K562 (cell line): ENCODE results near the gene ELOVL4. TPM values are rescaled to one million over a fixed set of nuclear protein-coding genes. Genes with fewer than 3 reads are reported as not detected.

Experiments used
- ATAC-seq: fragments of 200-7000 bp; cut with Tn5 transposase; 3 replicates; pipeline ENCODE4 v1.9.1; 2020; ENCODE audit warnings: moderate library complexity
- BruUV-seq: library from RNA; stranded (reverse); fragments of 400-500 nt; replicated peaks from 2 replicates; lab custom pipeline; 2021; lab: Mats Ljungman, UMichigan
- CTCF ChIA-PET: fragments of 300-600 bp; formaldehyde crosslinking; extraction: SDS; loops from one replicate; lab custom pipeline; 2021; ENCODE audit warnings: low intra/inter-chr PET ratio; lab: Yijun Ruan, JAX
- POLR2A ChIA-PET: fragments of 300-600, 350-650 bp; sonication (Branson Sonifier 250); formaldehyde crosslinking; extraction: SDS; loops from one replicate; lab custom pipeline; 2021; ENCODE audit warnings: antibody characterized with exemption, inconsistent platforms; lab: Yijun Ruan, JAX
- DNase-seq, 4 experiments: peaks; one replicate each; pipeline versions ENCODE4 v3.0.0 to v3.0.0-alpha.2; 2011 to 2018; ENCODE audit warnings: low spot score in 3 of 4, mixed read lengths in 3 of 4; ENCODE audit errors: extremely low read depth in 1 of 4
- FAIRE-seq: peaks from 2 replicates; lab custom pipeline; 2011; peaks lifted over from hg19 to GRCh38; lab: Jason Lieb, UNC
- H2AFZ ChIP-seq: 2 replicates; pipeline ENCODE4 v1.6.0; 2011; ENCODE audit warnings: low read depth, low read length, control low read depth, inconsistent platforms
- H3K27ac ChIP-seq: fragments of 200-600 bp; 3 replicates; pipeline ENCODE4 v1.8.0; 2011; ENCODE audit warnings: low read depth, mild to moderate bottlenecking, control low read depth, inconsistent platforms, low read length, moderate library complexity, mixed read lengths; ENCODE audit errors: extremely low read depth
- H3K27me3 ChIP-seq, 2 experiments: fragments of 300-600 bp in 1 of 2; 2 replicates in 1 of 2; 3 replicates in 1 of 2; pipeline versions ENCODE4 v1.6.0 to v1.8.0; 2011; ENCODE audit warnings: inconsistent platforms in 2 of 2, low read length in 2 of 2, mild to moderate bottlenecking in 1 of 2, mixed read lengths in 1 of 2, moderate library complexity in 1 of 2; ENCODE audit not compliant: control insufficient read depth in 2 of 2, insufficient read depth in 2 of 2
- H3K36me3 ChIP-seq: fragments of 300-600 bp; 3 replicates; pipeline ENCODE4 v1.8.0; 2011; ENCODE audit warnings: mild to moderate bottlenecking, low read length, inconsistent platforms; ENCODE audit not compliant: control insufficient read depth, insufficient read depth
- H3K4me1 ChIP-seq, 2 experiments: fragments of 200-600 bp in 1 of 2; replicated peaks in 1 of 2; 2 replicates in 1 of 2; 3 replicates in 1 of 2; pipeline versions ENCODE4 v1.5.1 to v1.8.0; 2011; ENCODE audit warnings: inconsistent platforms in 2 of 2, low read length in 2 of 2, mild to moderate bottlenecking in 1 of 2, mixed read lengths in 1 of 2, moderate library complexity in 1 of 2; ENCODE audit not compliant: control insufficient read depth in 2 of 2, insufficient read depth in 2 of 2
- H3K4me2 ChIP-seq: 2 replicates; pipeline ENCODE4 v1.6.1; 2011; ENCODE audit warnings: low read length, control low read depth, inconsistent platforms, mixed read lengths; ENCODE audit not compliant: insufficient read depth
- H3K4me3 ChIP-seq: fragments of 200-600 bp; sonication (generic), shearing (Covaris generic); 2 replicates; pipeline ENCODE4 v1.5.1; 2016; ENCODE audit warnings: control low read depth, inconsistent platforms
- H3K79me2 ChIP-seq: fragments of 200-600 bp; 3 replicates; pipeline ENCODE4 v1.8.0; 2011; ENCODE audit warnings: low read length, inconsistent platforms; ENCODE audit not compliant: control insufficient read depth, insufficient read depth
- H3K9ac ChIP-seq, 2 experiments: 2 replicates each; pipeline versions ENCODE4 v1.6.0 to v1.6.1; 2011; ENCODE audit warnings: low read depth in 2 of 2, low read length in 2 of 2, control low read depth in 1 of 2, inconsistent platforms in 1 of 2, mild to moderate bottlenecking in 1 of 2, mixed read lengths in 1 of 2; ENCODE audit not compliant: insufficient read depth in 1 of 2
- H3K9me1 ChIP-seq: one replicate; pipeline ENCODE4 v1.6.0; 2011; ENCODE audit warnings: inconsistent platforms, mild to moderate bottlenecking, low read length, moderate library complexity; ENCODE audit not compliant: control insufficient read depth, insufficient read depth
- H3K9me3 ChIP-seq: replicated peaks from 2 replicates; pipeline ENCODE4 v1.5.1; 2011; ENCODE audit warnings: low read depth, low read length, inconsistent platforms; ENCODE audit not compliant: control insufficient read depth, insufficient read depth
- H4K20me1 ChIP-seq: replicated peaks from 2 replicates; pipeline ENCODE4 v1.6.1; 2011; ENCODE audit warnings: low read length, inconsistent platforms, mixed read lengths; ENCODE audit not compliant: control insufficient read depth, insufficient read depth
- CREM ChIP-seq: IDR thresholded peaks from 2 replicates; pipeline ENCODE4 v1.6.1; 2014; ENCODE audit warnings: antibody characterized with exemption, low read depth
- CTBP1 ChIP-seq: fragments of 450-650 bp; IDR thresholded peaks from 2 replicates; pipeline ENCODE4 v1.6.1; 2016; ENCODE audit warnings: borderline replicate concordance
- EGR1 ChIP-seq: fragments of 450-650 bp; conservative IDR thresholded peaks from 2 replicates; pipeline ENCODE4 v1.6.1; 2017; ENCODE audit warnings: mild to moderate bottlenecking
- EP400 ChIP-seq: fragments of 450-650 bp; IDR thresholded peaks from 2 replicates; pipeline ENCODE4 v1.6.1; 2017; ENCODE audit warnings: antibody characterized with exemption, mild to moderate bottlenecking, moderate library complexity
- LEF1 ChIP-seq: fragments of 450-650 bp; IDR thresholded peaks from 2 replicates; pipeline ENCODE4 v1.6.1; 2016; ENCODE audit warnings: mild to moderate bottlenecking
- MEF2A ChIP-seq: IDR thresholded peaks from 2 replicates; pipeline ENCODE4 v1.6.1; 2011; ENCODE audit warnings: low read depth, mild to moderate bottlenecking, low read length, moderate library complexity; ENCODE audit not compliant: control insufficient read depth
- MTF1 ChIP-seq: fragments of 250-450 bp; sonication (Bioruptor Pico); IDR thresholded peaks from 2 replicates; pipeline ENCODE4 v1.9.0; 2021; ENCODE audit warnings: moderate library complexity, mild to moderate bottlenecking, inconsistent platforms, borderline replicate concordance
- NBN ChIP-seq: fragments of 450-650 bp; IDR thresholded peaks from 2 replicates; pipeline ENCODE4 v1.6.1; 2016; ENCODE audit warnings: low read depth, mild to moderate bottlenecking
- NFATC3 ChIP-seq: fragments of 450-650 bp; IDR thresholded peaks from 2 replicates; pipeline ENCODE4 v1.6.1; 2017; ENCODE audit warnings: mild to moderate bottlenecking
- NR2C2 ChIP-seq, 2 experiments: fragments of 200-800 bp in 1 of 2; sonication (Bioruptor generic) in 1 of 2; sonication (generic) in 1 of 2; formaldehyde crosslinking in 1 of 2; IDR thresholded peaks; 2 replicates each; pipeline versions ENCODE4 v1.6.1 to v1.8.0; 2016 to 2022; ENCODE audit warnings: mild to moderate bottlenecking in 1 of 2, missing compliant biosample characterization in 1 of 2, missing genetic modification characterization in 1 of 2, missing genetic modification reagents in 1 of 2
- PCBP2 ChIP-seq: fragments of 200-400 bp; formaldehyde crosslinking; IDR thresholded peaks from 2 replicates; pipeline ENCODE4 v1.6.1; 2018; ENCODE audit warnings: low read length, low read depth, mild to moderate bottlenecking, moderate library complexity; ENCODE audit not compliant: poor library complexity, severe bottlenecking
- RBM34 ChIP-seq: fragments of 200-400 bp; formaldehyde crosslinking; IDR thresholded peaks from 2 replicates; pipeline ENCODE4 v1.6.1; 2018; ENCODE audit warnings: low read length, borderline replicate concordance; ENCODE audit not compliant: insufficient read depth
- SIX5 ChIP-seq, 2 experiments: IDR thresholded peaks; 2 replicates each; pipeline ENCODE4 v1.6.1; 2011; ENCODE audit warnings: low read length in 2 of 2, borderline replicate concordance in 1 of 2, low read depth in 1 of 2, mild to moderate bottlenecking in 1 of 2, moderate library complexity in 1 of 2; ENCODE audit not compliant: insufficient read depth in 1 of 2
- SMARCE1 ChIP-seq: fragments of 450-650 bp; IDR thresholded peaks from 2 replicates; pipeline ENCODE4 v1.7.1; 2016; ENCODE audit warnings: mild to moderate bottlenecking
- TARDBP ChIP-seq: fragments of 450-650 bp; IDR thresholded peaks from 2 replicates; pipeline ENCODE4 v1.6.1; 2016
- TBP ChIP-seq: optimal IDR thresholded peaks from 2 replicates; pipeline ENCODE3; 2011; ENCODE audit warnings: low read depth, low read length, improper control_type of control experiment
- ZNF696 ChIP-seq: fragments of 250-450 bp; sonication (Bioruptor Pico); conservative IDR thresholded peaks from 2 replicates; pipeline ENCODE4 v1.4.0; 2020; ENCODE audit warnings: mild to moderate bottlenecking, moderate library complexity
- WGBS: fragments of 100-300 bp; shearing (Covaris generic); methylation state at CpG from one replicate; pipeline ENCODE4 v1.1.6; 2016; ENCODE audit warnings: low coverage, mixed read lengths; ENCODE audit not compliant: insufficient coverage; ENCODE audit errors: missing lambda C conversion rate; 5-methylcytosine and 5-hydroxymethylcytosine counted together
- in situ Hi-C: fragments of 300-500 bp; cut with MboI; formaldehyde crosslinking; loops from 4 replicates; pipeline ENCODE4 v1.15.0; 2018; ENCODE audit warnings: inconsistent platforms, mixed read lengths
- intact Hi-C: fragments of 100-400 bp; cut with micrococcal nuclease; formaldehyde crosslinking; loops from 2 replicates; pipeline ENCODE4 v1.14.2; 2022
- polyA plus RNA-seq, 8 experiments: library from polyadenylated mRNA; depleted of rRNA in 4 of 8; stranded (reverse) in 5 of 8; unstranded in 3 of 8; fragments of >200 nt; fragmentation: Nextera tagmentation in 2 of 8; fragmentation: Illumina TruSeq in 1 of 8; extraction: Ambion mirVana in 2 of 8; extraction: Trizol in 1 of 8; gene quantifications; 2 replicates each; pipeline versions ENCODE4 v1.2.1 to v1.2.3, GENCODE V29; 2011 to 2014; ENCODE audit warnings: inconsistent platforms in 1 of 8, missing spikeins in 1 of 8
- total RNA-seq, 7 experiments: library from RNA; depleted of rRNA in 6 of 7; stranded (reverse); fragments of >200 nt in 6 of 7; fragmentation: Illumina TruSeq in 2 of 7; extraction: Trizol in 2 of 7; gene quantifications; 2 replicates each; pipeline versions ENCODE4 v1.2.1 to v1.2.3, GENCODE V29; 2011 to 2021; ENCODE audit warnings: low replicate concordance in 1 of 7
- TF ChIP-seq, protein P1 (sequence below): fragments of 250-450 bp; sonication (Bioruptor Pico); IDR thresholded peaks from 2 replicates; pipeline ENCODE4 v1.8.0; 2022; ENCODE audit warnings: moderate library complexity, mild to moderate bottlenecking, inconsistent platforms

Gene ELOVL4
- total and polyA plus RNA-seq, 9 of the 15 experiments (the other 6 are each of a cell fraction or from before 2014, with no cell fraction given), result not detected

DNA sequence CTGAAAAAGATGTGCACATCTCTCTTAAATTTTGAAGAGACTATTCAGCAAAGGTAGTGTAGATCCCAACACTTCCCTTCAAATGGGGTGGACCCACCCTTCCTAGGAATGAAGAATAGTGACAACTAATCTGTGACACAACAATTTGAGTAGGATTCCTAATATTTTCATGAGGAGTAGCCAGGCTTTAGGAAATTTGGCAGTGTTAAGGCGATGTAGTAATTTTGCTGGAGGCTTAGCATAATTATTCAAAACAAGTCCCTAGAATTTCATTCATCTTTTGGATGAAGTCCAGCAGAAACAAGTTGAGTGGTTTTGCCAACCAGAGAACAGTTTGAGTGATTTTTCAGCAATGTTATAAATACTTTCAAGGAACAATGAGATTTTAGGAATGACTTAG is 52.4 kb downstream of the ELOVL4 start:
- Histone ChIP-seq H3K79me2 (no peaks in the 10 kb centered on the region), H3K9ac (no peak overlapping the region), H2AFZ (no peak overlapping the region), H3K4me2 (no peak overlapping the region), H4K20me1 (no peaks in the 10 kb centered on the region), H3K36me3 (no peaks in the 10 kb centered on the region), H3K9me3 (no peaks in the 10 kb centered on the region), H3K4me1 (no peaks in the 10 kb centered on the region), H3K9me1 (no peaks in the 10 kb centered on the region), H3K27me3 (no peaks in the 10 kb centered on the region), H3K4me3 (no peak overlapping the region), H3K27ac (no peak overlapping the region)
- intact Hi-C loops, result no loop called here
- ChIA-PET CTCF (no interaction called here), POLR2A (no interaction called here)
- no peak for ATAC-seq
- FAIRE-seq, result no peak
- 0% methylated on average over 1 of the region's 1 CpG for WGBS
- in situ Hi-C loops, result no loop called here
- no TSS peak for BruUV-seq
- no peak for TF ChIP-seq LEF1
- no peak for TF ChIP-seq EGR1
- TF ChIP-seq, protein P1, sequence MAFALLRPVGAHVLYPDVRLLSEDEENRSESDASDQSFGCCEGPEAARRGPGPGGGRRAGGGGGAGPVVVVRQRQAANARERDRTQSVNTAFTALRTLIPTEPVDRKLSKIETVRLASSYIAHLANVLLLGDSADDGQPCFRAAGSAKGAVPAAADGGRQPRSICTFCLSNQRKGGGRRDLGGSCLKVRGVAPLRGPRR (CRISPR knock-in tag), result no peak
- TF ChIP-seq TBP, result no peak
- TF ChIP-seq TARDBP, result no peak
- TF ChIP-seq NR2C2 (CRISPR knock-in tag; IDR thresholded peaks at IDR 0.05), result no peak
- TF ChIP-seq NR2C2 (tag; IDR thresholded peaks at IDR 0.05), result no peak
- TF ChIP-seq CREM, result no peak
- TF ChIP-seq SMARCE1, result no peak
- no peak for TF ChIP-seq SIX5 (IDR thresholded peaks at IDR 0.05; ENCODE audit: borderline replicate concordance in 1 of 2, insufficient read depth in 1 of 2, low read depth in 1 of 2, low read length in 2 of 2)
- no peak for TF ChIP-seq MEF2A
- TF ChIP-seq ZNF696 (CRISPR knock-in tag), result no peak
- TF ChIP-seq EP400, result no peak
- no peak for TF ChIP-seq MTF1
- TF ChIP-seq RBM34, result no peak
- TF ChIP-seq PCBP2, result no peak
- TF ChIP-seq CTBP1, result no peak
- no peak for TF ChIP-seq NBN
- no peak for TF ChIP-seq NFATC3
- no peak for DNase-seq
